ENCODE results near the gene PPDPF.

Gene PPDPF

GRCh38 chr20:63546956-63547724 lies 26.6 kb downstream of the PPDPF start:
- TF ChIP-seq CTCF (IDR thresholded peaks at IDR 0.05; ENCODE audit: low read depth, low read length, missing control alignments), result no peak
- H3K4me3 ChIP-seq (ENCODE audit: low read depth, low read length), result no peak overlapping the region
- DNase-seq (ENCODE audit: low read depth), result no peak

- TF ChIP-seq CTCF (IDR thresholded peaks at IDR 0.05; ENCODE audit: low read depth, low read length, missing control alignments), result no peak
- no peak within 1 kb of the TSS for H3K4me3 ChIP-seq (ENCODE audit: low read depth, low read length)
- DNase-seq (ENCODE audit: low read depth), result no peak
Measured at GRCh38 chr20:63547725-63548480, 27.3 kb downstream of the PPDPF start, which contains the start of gene SRMS. Gene SRMS, minus strand, starts transcription at chr20:63547749. Its CDS starts 286 bp downstream, at chr20:63547463.

- H3K4me3 ChIP-seq (ENCODE audit: low read depth, low read length), result no peak overlapping the region
- TF ChIP-seq CTCF (IDR thresholded peaks at IDR 0.05; ENCODE audit: low read depth, low read length, missing control alignments), result no peak
- no peak for DNase-seq (ENCODE audit: low read depth)
Measured at GRCh38 chr20:63548542-63548941, 28.0 kb downstream of the PPDPF start.

- TF ChIP-seq CTCF (IDR thresholded peaks at IDR 0.05; ENCODE audit: low read depth, low read length, missing control alignments), result no peak
- no peak for DNase-seq (ENCODE audit: low read depth)
- no peak overlapping the region for H3K4me3 ChIP-seq (ENCODE audit: low read depth, low read length)
Measured at GRCh38 chr20:63549019-63549418, 28.5 kb downstream of the PPDPF start.

- no peak for TF ChIP-seq CTCF (IDR thresholded peaks at IDR 0.05; ENCODE audit: low read depth, low read length, missing control alignments)
- no peak for DNase-seq (ENCODE audit: low read depth)
Measured at GRCh38 chr20:63549679-63550282, 29.2 kb downstream of the PPDPF start.

GRCh38 chr20:63551068-63551467 lies 30.5 kb downstream of the PPDPF start:
- H3K4me3 ChIP-seq (ENCODE audit: low read depth, low read length), result no peak overlapping the region
- DNase-seq (ENCODE audit: low read depth), result no peak
- no peak for TF ChIP-seq CTCF (IDR thresholded peaks at IDR 0.05; ENCODE audit: low read depth, low read length, missing control alignments)

More at GRCh38 chr20:63549679-63550282, 29.2 kb downstream of the PPDPF start:
- H3K4me3 ChIP-seq (ENCODE audit: low read depth, low read length), result no peak overlapping the region
